Hematopoietic multipotent progenitor cell (in vitro differentiated cells): ENCODE data around the gene GARIN6. TPM values are rescaled to one million over a fixed set of nuclear protein-coding genes. Genes with fewer than 3 reads are reported as not detected.
"Not testable (repeated sequence)": the region's sequence is repeated elsewhere in the genome, so short reads cannot be mapped to it uniquely, and the experiment has no call there.

Experiments
- DNase-seq, 3 donors: peaks; one replicate each; pipeline ENCODE4 v3.0.0-alpha.2; 2011 to 2015; ENCODE audit warnings: low read depth in 2 of 3, low spot score in 2 of 3
- total RNA-seq: library from RNA; depleted of rRNA; stranded (reverse); fragments of >200 nt; gene quantifications from one replicate; pipeline ENCODE4 v1.2.3, GENCODE V29; 2012

The GARIN6 gene
- not detected for total RNA-seq

- DNase-seq: no peak
Observed at GRCh38 chr12:99647453-99647852, at the start of gene GARIN6. Gene GARIN6, plus strand, starts transcription at chr12:99647753. Its CDS starts 422 bp downstream, at chr12:99648175.

- no peak for DNase-seq
Observed at GRCh38 chr12:99598785-99599184, 48.8 kb upstream of the GARIN6 start.

GRCh38 chr12:99600388-99600787, 47.2 kb upstream of the GARIN6 start:
- no peak for DNase-seq

- DNase-seq: no peak
Observed at GRCh38 chr12:99609455-99610181, 37.9 kb upstream of the GARIN6 start.

- DNase-seq: no peak
Observed at GRCh38 chr12:99611117-99611516, 36.4 kb upstream of the GARIN6 start.

- DNase-seq: no peak
Observed at GRCh38 chr12:99611599-99611998, 36.0 kb upstream of the GARIN6 start.

- DNase-seq: no peak
Observed at GRCh38 chr12:99618657-99619056, 28.9 kb upstream of the GARIN6 start.

- no peak for DNase-seq
Observed at GRCh38 chr12:99619389-99620158, 28.0 kb upstream of the GARIN6 start.

- no peak for DNase-seq
Observed at GRCh38 chr12:99620159-99620479, 27.4 kb upstream of the GARIN6 start.

- not testable (repeated sequence) for DNase-seq
Observed at GRCh38 chr12:99624591-99624990, 23.0 kb upstream of the GARIN6 start.

GRCh38 chr12:99627459-99627858, 20.1 kb upstream of the GARIN6 start:
- no peak for DNase-seq

GRCh38 chr12:99644629-99645028, 2.9 kb upstream of the GARIN6 start:
- DNase-seq: no peak

GRCh38 chr12:99648183-99648582, 630 bp downstream of the GARIN6 start:
- no peak for DNase-seq

- no peak for DNase-seq
Observed at GRCh38 chr12:99649551-99649950, 2.0 kb downstream of the GARIN6 start.

GRCh38 chr12:99658671-99659349, 11.3 kb downstream of the GARIN6 start:
- DNase-seq: no peak

GRCh38 chr12:99670635-99671034, 23.1 kb downstream of the GARIN6 start:
- no peak for DNase-seq

GRCh38 chr12:99680276-99680675, 32.7 kb downstream of the GARIN6 start:
- DNase-seq: no peak

- DNase-seq: no peak
Observed at GRCh38 chr12:99686142-99686541, 38.6 kb downstream of the GARIN6 start.

GRCh38 chr12:99695050-99695449, 47.5 kb downstream of the GARIN6 start:
- DNase-seq: no peak
